ENCODE measurements around the gene ZNF205. TPM values are rescaled to one million over a fixed set of nuclear protein-coding genes. Genes with fewer than 3 reads are reported as not detected.

ZNF205 gene
- total RNA-seq, 1 experiment from 2014 or later, result 17.0 TPM

DNA sequence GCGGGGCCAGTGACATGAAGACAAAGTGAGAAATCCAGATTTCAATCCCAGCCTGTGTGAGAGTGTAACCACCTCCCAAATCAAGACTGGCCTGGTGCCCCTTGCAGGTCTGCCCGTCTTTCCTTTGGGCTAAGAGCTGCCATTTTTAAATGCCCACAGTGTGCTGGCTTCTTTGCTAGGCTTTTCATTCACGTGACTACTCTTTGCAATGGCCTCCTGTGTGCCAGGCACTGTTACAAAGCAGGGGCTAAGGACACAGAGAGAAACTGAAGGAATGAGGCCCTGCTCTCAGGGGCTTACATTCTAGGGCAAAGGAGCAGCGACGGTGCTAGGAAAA, 13.0 kb upstream of the ZNF205 start:
- POLR2A ChIA-PET, result no interaction called here
- no TSS peak for BruUV-seq (replicated peaks)

DNA sequence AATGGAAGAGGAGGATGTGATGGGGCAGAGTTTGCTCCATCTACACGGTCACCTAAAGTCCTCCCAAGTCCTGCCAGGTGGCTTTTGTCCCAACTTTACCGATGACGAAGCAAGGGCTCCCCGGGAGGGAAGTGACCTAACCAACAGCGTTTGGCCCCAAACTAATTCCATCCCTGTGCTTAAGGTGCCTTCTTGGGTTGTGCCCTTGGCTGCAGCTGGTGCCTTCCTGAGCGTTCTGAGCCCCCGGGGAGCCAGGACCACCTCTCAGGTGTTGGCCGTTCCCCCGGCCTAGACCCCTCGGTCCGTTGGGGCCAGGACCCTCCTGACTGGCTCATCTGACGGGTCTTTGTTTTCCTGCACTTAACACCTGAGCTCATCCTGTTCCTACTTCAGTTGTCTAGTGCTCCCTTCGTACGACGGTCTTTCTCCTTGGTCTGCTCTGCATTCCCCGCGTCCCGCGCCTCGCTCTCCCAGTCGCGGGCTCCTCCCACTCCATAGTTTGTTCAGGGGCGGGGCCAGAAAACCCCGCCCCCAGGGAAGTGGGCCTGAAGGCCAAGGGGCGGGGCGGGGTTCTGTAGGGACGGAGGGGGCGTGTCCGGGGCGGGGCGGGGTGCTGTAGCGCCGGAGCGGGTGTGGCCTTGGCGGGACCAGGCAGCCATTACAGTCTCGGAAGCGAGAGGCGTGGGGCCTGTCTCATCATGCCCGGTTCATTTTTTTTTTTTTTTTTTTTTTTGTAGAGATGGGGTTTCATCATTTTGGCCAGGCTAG, 12.5 kb upstream of the ZNF205 start:
- Histone ChIP-seq H3K4me1 (ENCODE audit: control insufficient read depth in 1 of 2, insufficient read depth in 2 of 2, low read length in 2 of 2) (peaks cover 16 to 28% of the 10 kb centered on the region in 2 experiments), H4K20me1 (ENCODE audit: insufficient read depth) (no peaks in the 10 kb centered on the region), H3K36me3 (ENCODE audit: control insufficient read depth in 1 of 2, insufficient read depth in 2 of 2, low read length in 2 of 2) (no peaks in the 10 kb centered on the region), H3K79me2 (ENCODE audit: insufficient read depth, low read length) (no peaks in the 10 kb centered on the region), H3K9me3 (ENCODE audit: control insufficient read depth in 1 of 2, insufficient read depth in 1 of 2, low read depth in 1 of 2, low read length in 2 of 2) (no peaks in the 10 kb centered on the region), H3K27me3 (ENCODE audit: insufficient read depth, low read length) (no peaks in the 10 kb centered on the region), H3K4me3 (replicated peaks in 1 of 2; ENCODE audit: low read depth in 1 of 2, low read length in 2 of 2) (peak overlapping the region; percentile 5 to 29; a peak in 3 of 4 replicates), H3K9me2 (ENCODE audit: insufficient read depth) (no peaks in the 10 kb centered on the region), H3K4me2 (ENCODE audit: low read length) (peak overlapping the region; percentile 67), H3K9ac (ENCODE audit: low read length) (0 out of 2 replicates have a peak overlapping the region, but pooled peaks have one; percentile 26), H2AFZ (ENCODE audit: low read depth, low read length, poor library complexity, severe bottlenecking) (no peak overlapping the region), H3K27ac (ENCODE audit: low read depth, low read length) (peak overlapping the region; percentile 46)
- ChIA-PET CTCF (interaction anchor here (3.0 kb wide), 1 partner anchor 30 kb away, joined by 8 read pairs; no protein-coding TSS in a partner anchor), RAD21 (ENCODE audit: low non-redundant PET in 1 of 2, low total read pairs in 2 of 2, uncharacterized antibody in 2 of 2, unreplicated experiment in 2 of 2) (no interaction called here), POLR2A (no interaction called here)
- intact Hi-C loops (cut with micrococcal nuclease), result no loop called here
- ATAC-seq (peak; percentile 85), DNase-seq (ENCODE audit: low read depth, low spot score) (peak; percentile 81)
- no TSS peak for BruUV-seq (replicated peaks)
- TF ChIP-seq SIN3A (IDR thresholded peaks at IDR 0.05; ENCODE audit: low read depth) (no peak), POLR2AphosphoS5 (IDR thresholded peaks at IDR 0.05; ENCODE audit: low read depth, low read length) (peak; percentile 44), ZBTB33 (IDR thresholded peaks at IDR 0.05; ENCODE audit: extremely low read depth, insufficient replicate concordance, low read length) (no peak), YY1 (IDR thresholded peaks at IDR 0.05; ENCODE audit: extremely low read depth, insufficient replicate concordance, low read depth, low read length) (peak; percentile 82)

More for the DNA sequence above, 13.0 kb upstream of the ZNF205 start:
- Histone ChIP-seq H3K4me1 (ENCODE audit: control insufficient read depth in 1 of 2, insufficient read depth in 2 of 2, low read length in 2 of 2) (peaks cover 16 to 28% of the 10 kb centered on the region in 2 experiments), H3K79me2 (ENCODE audit: insufficient read depth, low read length) (no peaks in the 10 kb centered on the region), H3K27ac (ENCODE audit: low read depth, low read length) (no peak overlapping the region), H3K9me3 (ENCODE audit: control insufficient read depth in 1 of 2, insufficient read depth in 1 of 2, low read depth in 1 of 2, low read length in 2 of 2) (no peaks in the 10 kb centered on the region), H3K36me3 (ENCODE audit: control insufficient read depth in 1 of 2, insufficient read depth in 2 of 2, low read length in 2 of 2) (no peaks in the 10 kb centered on the region), H3K4me3 (replicated peaks in 1 of 2; ENCODE audit: low read depth in 1 of 2, low read length in 2 of 2) (no peak overlapping the region), H3K4me2 (ENCODE audit: low read length) (peak overlapping the region; percentile 67; the same call in 1 of the 2 replicates), H3K9ac (ENCODE audit: low read length) (no peak overlapping the region), H3K27me3 (ENCODE audit: insufficient read depth, low read length) (no peaks in the 10 kb centered on the region), H3K9me2 (ENCODE audit: insufficient read depth) (no peaks in the 10 kb centered on the region), H4K20me1 (ENCODE audit: insufficient read depth) (no peaks in the 10 kb centered on the region), H2AFZ (ENCODE audit: low read depth, low read length, poor library complexity, severe bottlenecking) (no peak overlapping the region)
- ChIA-PET CTCF (interaction anchor here (3.0 kb wide), 1 partner anchor 30 kb away, joined by 8 read pairs; no protein-coding TSS in a partner anchor), RAD21 (ENCODE audit: low non-redundant PET in 1 of 2, low total read pairs in 2 of 2, uncharacterized antibody in 2 of 2, unreplicated experiment in 2 of 2) (no interaction called here)
- no peak for DNase-seq (ENCODE audit: low read depth, low spot score)
- intact Hi-C loops (cut with micrococcal nuclease), result no loop called here
- TF ChIP-seq JUND (IDR thresholded peaks at IDR 0.05) (no peak), RAD21 (IDR thresholded peaks at IDR 0.05; ENCODE audit: low read depth) (no peak), YY1 (IDR thresholded peaks at IDR 0.05; ENCODE audit: extremely low read depth, insufficient replicate concordance, low read depth, low read length) (no peak), SIN3A (IDR thresholded peaks at IDR 0.05; ENCODE audit: low read depth) (no peak)
- no peak for ATAC-seq
